IMR-90 (cell line): Measurements from ENCODE around the gene BLOC1S6. TPM values are rescaled to one million over a fixed set of nuclear protein-coding genes. Genes with fewer than 3 reads are reported as not detected.

Source experiments
- ATAC-seq: fragments of 200-7000 bp; cut with Tn5 transposase; 2 replicates; pipeline ENCODE4 v1.9.1; 2020; ENCODE audit warnings: low read depth, mild to moderate bottlenecking, moderate library complexity
- BruUV-seq: library from RNA; stranded (reverse); fragments of 400-500 nt; replicated peaks from 2 replicates; lab custom pipeline; 2021; lab: Mats Ljungman, UMichigan
- CTCF ChIA-PET: fragments of 300-600 bp; formaldehyde crosslinking; extraction: SDS; loops from one replicate; lab custom pipeline; 2021; ENCODE audit warnings: antibody characterized with exemption; lab: Yijun Ruan, JAX
- POLR2A ChIA-PET: fragments of 300-600 bp; sonication (Branson Sonifier 250); formaldehyde crosslinking; loops from one replicate; lab custom pipeline; 2022; ENCODE audit warnings: antibody characterized with exemption; ENCODE audit not compliant: unreplicated experiment; lab: Charles Lee
- DNase-seq: peaks from one replicate; pipeline ENCODE4 v3.0.0; 2013
- H2AFZ ChIP-seq: replicated peaks from 2 replicates; pipeline ENCODE3; 2013; ENCODE audit warnings: low read length, mild to moderate bottlenecking; ENCODE audit not compliant: poor library complexity
- H2AK5ac ChIP-seq: 2 replicates; pipeline ENCODE4 v1.6.1; 2013; ENCODE audit warnings: low read depth, low read length, inconsistent platforms
- H2AK9ac ChIP-seq: replicated peaks from 2 replicates; pipeline ENCODE3; 2013; ENCODE audit warnings: mild to moderate bottlenecking, low read depth, low read length, moderate library complexity; ENCODE audit not compliant: poor library complexity
- H2BK120ac ChIP-seq: 2 replicates; pipeline ENCODE4 v1.6.1; 2013; ENCODE audit warnings: low read depth, low read length, inconsistent platforms
- H2BK15ac ChIP-seq: 3 replicates; pipeline ENCODE4 v1.6.1; 2013; ENCODE audit warnings: low read depth, low read length, inconsistent platforms
- H2BK20ac ChIP-seq: 2 replicates; pipeline ENCODE4 v1.6.1; 2013; ENCODE audit warnings: low read depth, mild to moderate bottlenecking, inconsistent platforms, low read length, moderate library complexity
- H2BK5ac ChIP-seq: 2 replicates; pipeline ENCODE4 v1.6.1; 2013; ENCODE audit warnings: mild to moderate bottlenecking, low read depth, low read length, inconsistent platforms; ENCODE audit not compliant: poor library complexity, severe bottlenecking
- H3K14ac ChIP-seq: replicated peaks from 2 replicates; pipeline ENCODE4 v1.6.1; 2013; ENCODE audit warnings: low read depth, low read length, inconsistent platforms
- H3K18ac ChIP-seq: 2 replicates; pipeline ENCODE4 v1.6.1; 2013; ENCODE audit warnings: low read depth, low read length, control low read depth
- H3K23ac ChIP-seq: 2 replicates; pipeline ENCODE4 v1.6.1; 2013; ENCODE audit warnings: low read depth, low read length, inconsistent platforms
- H3K27ac ChIP-seq: 2 replicates; pipeline ENCODE4 v1.5.1; 2013; ENCODE audit warnings: mild to moderate bottlenecking, control low read depth, low read length; ENCODE audit not compliant: insufficient read depth
- H3K27me3 ChIP-seq: 2 replicates; pipeline ENCODE4 v1.6.1; 2013; ENCODE audit warnings: low read length; ENCODE audit not compliant: control insufficient read depth, insufficient read depth
- H3K36me3 ChIP-seq: 2 replicates; pipeline ENCODE4 v1.6.1; 2013; ENCODE audit warnings: low read length, mixed read lengths; ENCODE audit not compliant: control insufficient read depth, insufficient read depth
- H3K4ac ChIP-seq: 2 replicates; pipeline ENCODE4 v1.6.1; 2013; ENCODE audit warnings: low read depth, low read length, inconsistent platforms
- H3K4me1 ChIP-seq: 2 replicates; pipeline ENCODE4 v1.6.1; 2013; ENCODE audit warnings: low read length, mixed read lengths; ENCODE audit not compliant: control insufficient read depth, insufficient read depth
- H3K4me2 ChIP-seq: 2 replicates; pipeline ENCODE4 v1.6.1; 2013; ENCODE audit warnings: low read depth, mild to moderate bottlenecking, control low read depth, low read length, moderate library complexity
- H3K4me3 ChIP-seq: 2 replicates; pipeline ENCODE4 v1.5.1; 2013; ENCODE audit warnings: low read depth, mild to moderate bottlenecking, control low read depth, low read length, moderate library complexity; ENCODE audit not compliant: insufficient read depth
- H3K56ac ChIP-seq: 2 replicates; pipeline ENCODE4 v1.6.1; 2013; ENCODE audit warnings: low read length, inconsistent platforms; ENCODE audit not compliant: insufficient read depth; ENCODE audit errors: extremely low read depth
- H3K79me1 ChIP-seq, 2 experiments: 2 replicates each; pipeline ENCODE4 v1.6.1; 2013; ENCODE audit warnings: low read length in 2 of 2, inconsistent platforms in 1 of 2, low read depth in 1 of 2
- H3K9ac ChIP-seq: 2 replicates; pipeline ENCODE4 v1.6.1; 2013; ENCODE audit warnings: low read depth, low read length, control low read depth
- H3K9me1 ChIP-seq: 2 replicates; pipeline ENCODE4 v1.6.1; 2013; ENCODE audit warnings: low read length, inconsistent platforms; ENCODE audit not compliant: insufficient read depth
- H3K9me3 ChIP-seq: 2 replicates; pipeline ENCODE4 v1.6.1; 2013; ENCODE audit warnings: low read length; ENCODE audit not compliant: control insufficient read depth, insufficient read depth
- H4K20me1 ChIP-seq: 2 replicates; pipeline ENCODE4 v1.6.1; 2013; ENCODE audit warnings: low read length, inconsistent platforms; ENCODE audit not compliant: insufficient read depth
- H4K5ac ChIP-seq: 2 replicates; pipeline ENCODE4 v1.6.1; 2013; ENCODE audit warnings: mild to moderate bottlenecking, low read depth, low read length, control low read depth
- H4K8ac ChIP-seq, 2 experiments: 2 replicates each; pipeline ENCODE4 v1.6.1; 2013; ENCODE audit warnings: low read depth in 2 of 2, low read length in 2 of 2, control low read depth in 1 of 2, inconsistent platforms in 1 of 2
- H4K91ac ChIP-seq: 2 replicates; pipeline ENCODE4 v1.6.1; 2013; ENCODE audit warnings: low read depth, low read length, inconsistent platforms; ENCODE audit not compliant: insufficient read depth
- CEBPB ChIP-seq: IDR thresholded peaks from 2 replicates; pipeline ENCODE4 v1.6.1; 2012; ENCODE audit warnings: low read depth, low read length, improper control_type of control experiment
- CHD1 ChIP-seq: IDR thresholded peaks from 2 replicates; pipeline ENCODE4 v1.6.1; 2012; ENCODE audit warnings: low read depth, low read length, improper control_type of control experiment
- FOS ChIP-seq: fragments of 150-350 bp; IDR thresholded peaks from 2 replicates; pipeline ENCODE4 v1.6.1; 2016; ENCODE audit warnings: low read depth, low read length
- MAFK ChIP-seq: IDR thresholded peaks from 2 replicates; pipeline ENCODE4 v1.6.1; 2012; ENCODE audit warnings: low read depth, low read length, improper control_type of control experiment
- NFE2L2 ChIP-seq: fragments of 150-350 bp; IDR thresholded peaks from 2 replicates; pipeline ENCODE4 v1.6.1; 2016; ENCODE audit warnings: low read depth, mild to moderate bottlenecking, low read length
- POLR2A ChIP-seq: IDR thresholded peaks from 2 replicates; pipeline ENCODE4 v1.6.1; 2012; ENCODE audit warnings: mild to moderate bottlenecking, low read depth, low read length
- RCOR1 ChIP-seq: IDR thresholded peaks from 2 replicates; pipeline ENCODE4 v1.6.1; 2012; ENCODE audit warnings: mild to moderate bottlenecking, low read length, improper control_type of control experiment; ENCODE audit not compliant: insufficient replicate concordance
- RFX5 ChIP-seq: IDR thresholded peaks from 2 replicates; pipeline ENCODE4 v1.8.0; 2012; ENCODE audit warnings: low read depth, mild to moderate bottlenecking, low read length, moderate library complexity
- SMC3 ChIP-seq: fragments of 150-350 bp; IDR thresholded peaks from 2 replicates; pipeline ENCODE4 v1.6.1; 2016; ENCODE audit warnings: low read depth, mild to moderate bottlenecking, antibody characterized with exemption, low read length, moderate library complexity
- WGBS, 2 experiments: methylation state at CpG; one replicate each; pipeline versions ENCODE4 v1.1.5 to v1.1.7; 2013; ENCODE audit warnings: missing lambda C conversion rate in 2 of 2; ENCODE audit not compliant: insufficient read length in 1 of 2; ENCODE audit errors: extremely low coverage in 2 of 2; 5-methylcytosine and 5-hydroxymethylcytosine counted together
- dilution Hi-C: fragments of 300-500 bp; cut with HindIII; formaldehyde crosslinking; loops from one replicate; pipeline ENCODE4 v1.14.3; 2018; ENCODE audit warnings: low sequenced_read_pairs; ENCODE audit not compliant: unreplicated experiment
- in situ Hi-C: fragments of 300-500 bp; cut with MboI; formaldehyde crosslinking; loops from 3 replicates; pipeline ENCODE4 v1.14.3; 2019; ENCODE audit warnings: low sequenced_read_pairs, inconsistent platforms, mixed read lengths
- intact Hi-C: fragments of 100-400 bp; cut with micrococcal nuclease; formaldehyde crosslinking; loops from 2 replicates; pipeline ENCODE4 v1.10.0; 2022
- polyA plus RNA-seq, 3 experiments: library from polyadenylated mRNA; depleted of rRNA; stranded (reverse); fragments of >200 nt; gene quantifications; 2 replicates each; pipeline ENCODE4 v1.2.3, GENCODE V29; 2012; ENCODE audit warnings: low replicate concordance in 1 of 3
- total RNA-seq: library from RNA; depleted of rRNA; stranded (reverse); fragments of >200 nt; gene quantifications from 2 replicates; pipeline ENCODE4 v1.2.3, GENCODE V29; 2012
- TF ChIP-seq, protein P1 (sequence below): fragments of 150-350 bp; IDR thresholded peaks from 2 replicates; pipeline ENCODE4 v1.6.1; 2017; ENCODE audit warnings: mild to moderate bottlenecking, antibody characterized with exemption, low read length, low read depth
- TF ChIP-seq, protein P2 (sequence below): fragments of 150-350 bp; IDR thresholded peaks from 2 replicates; pipeline ENCODE4 v1.6.1; 2016; ENCODE audit warnings: low read depth, mild to moderate bottlenecking, low read length, moderate library complexity, borderline replicate concordance
- TF ChIP-seq, protein P3 (sequence below): conservative IDR thresholded peaks from 2 replicates; pipeline ENCODE4 v1.5.1; 2012; ENCODE audit warnings: mild to moderate bottlenecking, low read depth, low read length, improper control_type of control experiment

BLOC1S6 gene
- total and polyA plus RNA-seq, 2 of the 4 experiments (the other 2 are of a cell fraction), result 21.7 to 40.9 TPM

DNA sequence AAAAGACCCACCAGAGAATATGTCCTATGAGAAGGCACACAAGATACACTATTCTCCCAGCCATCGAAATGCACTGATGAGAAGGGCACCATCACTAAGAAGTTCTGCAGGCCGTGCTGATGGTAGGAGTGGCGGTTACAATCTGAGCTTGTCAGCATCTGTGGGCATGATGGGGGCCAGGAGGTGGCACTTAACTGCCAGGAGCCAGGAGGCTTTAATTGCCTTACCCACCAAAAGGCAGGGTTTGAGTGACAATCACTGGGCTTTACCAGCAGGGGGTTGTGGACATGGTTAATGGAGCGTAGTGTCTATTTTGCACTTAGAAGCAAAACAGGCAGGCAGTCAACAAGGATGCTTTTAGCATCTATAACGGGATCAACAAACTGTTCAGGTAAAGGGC, 31.6 kb downstream of the BLOC1S6 start:
- no peak overlapping the region for H3K56ac ChIP-seq
- H3K4me1 ChIP-seq, result peaks cover 6% of the 10 kb centered on the region
- DNase-seq (no peak), ATAC-seq (no peak)
- H3K9me1 ChIP-seq, result no peaks in the 10 kb centered on the region; the same call in 1 of the 2 replicates
- H4K5ac ChIP-seq, result no peak overlapping the region
- no peak overlapping the region for H3K9ac ChIP-seq
- no peaks in the 10 kb centered on the region for H3K36me3 ChIP-seq
- no TSS peak for BruUV-seq
- no CpG with 5 or more reads among the region's 5 CpGs for WGBS, 2 experiments
- H4K20me1 ChIP-seq, result no peaks in the 10 kb centered on the region
- ChIA-PET POLR2A (no interaction called here), CTCF (no interaction called here)
- H3K14ac ChIP-seq, result no peak overlapping the region
- H4K91ac ChIP-seq, result no peak overlapping the region
- H2AK9ac ChIP-seq, result no peak overlapping the region
- no peaks in the 10 kb centered on the region for H3K9me3 ChIP-seq
- TF ChIP-seq SMC3, result no peak
- TF ChIP-seq, protein P1, sequence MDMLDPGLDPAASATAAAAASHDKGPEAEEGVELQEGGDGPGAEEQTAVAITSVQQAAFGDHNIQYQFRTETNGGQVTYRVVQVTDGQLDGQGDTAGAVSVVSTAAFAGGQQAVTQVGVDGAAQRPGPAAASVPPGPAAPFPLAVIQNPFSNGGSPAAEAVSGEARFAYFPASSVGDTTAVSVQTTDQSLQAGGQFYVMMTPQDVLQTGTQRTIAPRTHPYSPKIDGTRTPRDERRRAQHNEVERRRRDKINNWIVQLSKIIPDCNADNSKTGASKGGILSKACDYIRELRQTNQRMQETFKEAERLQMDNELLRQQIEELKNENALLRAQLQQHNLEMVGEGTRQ, result no peak
- no peak for TF ChIP-seq FOS
- no peak for TF ChIP-seq MAFK
- no peak for TF ChIP-seq CEBPB
- TF ChIP-seq NFE2L2, result no peak
- TF ChIP-seq RCOR1, result no peak
- TF ChIP-seq, protein P2, sequence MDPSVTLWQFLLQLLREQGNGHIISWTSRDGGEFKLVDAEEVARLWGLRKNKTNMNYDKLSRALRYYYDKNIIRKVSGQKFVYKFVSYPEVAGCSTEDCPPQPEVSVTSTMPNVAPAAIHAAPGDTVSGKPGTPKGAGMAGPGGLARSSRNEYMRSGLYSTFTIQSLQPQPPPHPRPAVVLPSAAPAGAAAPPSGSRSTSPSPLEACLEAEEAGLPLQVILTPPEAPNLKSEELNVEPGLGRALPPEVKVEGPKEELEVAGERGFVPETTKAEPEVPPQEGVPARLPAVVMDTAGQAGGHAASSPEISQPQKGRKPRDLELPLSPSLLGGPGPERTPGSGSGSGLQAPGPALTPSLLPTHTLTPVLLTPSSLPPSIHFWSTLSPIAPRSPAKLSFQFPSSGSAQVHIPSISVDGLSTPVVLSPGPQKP, result no peak
- TF ChIP-seq, protein P3, sequence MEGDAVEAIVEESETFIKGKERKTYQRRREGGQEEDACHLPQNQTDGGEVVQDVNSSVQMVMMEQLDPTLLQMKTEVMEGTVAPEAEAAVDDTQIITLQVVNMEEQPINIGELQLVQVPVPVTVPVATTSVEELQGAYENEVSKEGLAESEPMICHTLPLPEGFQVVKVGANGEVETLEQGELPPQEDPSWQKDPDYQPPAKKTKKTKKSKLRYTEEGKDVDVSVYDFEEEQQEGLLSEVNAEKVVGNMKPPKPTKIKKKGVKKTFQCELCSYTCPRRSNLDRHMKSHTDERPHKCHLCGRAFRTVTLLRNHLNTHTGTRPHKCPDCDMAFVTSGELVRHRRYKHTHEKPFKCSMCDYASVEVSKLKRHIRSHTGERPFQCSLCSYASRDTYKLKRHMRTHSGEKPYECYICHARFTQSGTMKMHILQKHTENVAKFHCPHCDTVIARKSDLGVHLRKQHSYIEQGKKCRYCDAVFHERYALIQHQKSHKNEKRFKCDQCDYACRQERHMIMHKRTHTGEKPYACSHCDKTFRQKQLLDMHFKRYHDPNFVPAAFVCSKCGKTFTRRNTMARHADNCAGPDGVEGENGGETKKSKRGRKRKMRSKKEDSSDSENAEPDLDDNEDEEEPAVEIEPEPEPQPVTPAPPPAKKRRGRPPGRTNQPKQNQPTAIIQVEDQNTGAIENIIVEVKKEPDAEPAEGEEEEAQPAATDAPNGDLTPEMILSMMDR, result no peak
- TF ChIP-seq CHD1, result no peak
- TF ChIP-seq RFX5, result no peak
- no peak for TF ChIP-seq POLR2A
- no peak overlapping the region for H2BK15ac ChIP-seq
- no peak overlapping the region for H2BK120ac ChIP-seq
- intact Hi-C loops (no loop called here), dilution Hi-C loops (no loop called here), in situ Hi-C loops (loop anchor here (10.0 to 25.0 kb wide), 2 partner anchors 164 to 432 kb away; partner anchors contain the start of gene SHF)
- no peak overlapping the region for H2AFZ ChIP-seq
- H3K27me3 ChIP-seq, result no peaks in the 10 kb centered on the region
- no peak overlapping the region for H3K4ac ChIP-seq
- no peak overlapping the region for H3K27ac ChIP-seq
- no peak overlapping the region for H2BK20ac ChIP-seq
- no peak overlapping the region for H3K4me2 ChIP-seq
- H3K23ac ChIP-seq, result no peak overlapping the region
- H3K4me3 ChIP-seq, result no peak overlapping the region
- H2AK5ac ChIP-seq, result no peak overlapping the region
- no peak overlapping the region for H4K8ac ChIP-seq
- H3K18ac ChIP-seq, result no peak overlapping the region
- no peaks in the 10 kb centered on the region for H3K79me1 ChIP-seq
- no peak overlapping the region for H2BK5ac ChIP-seq
